ENCODE measurements around the gene RNASE9. TPM values are rescaled to one million over a fixed set of nuclear protein-coding genes. Genes with fewer than 3 reads are reported as not detected.
"Not testable (repeated sequence)": the region's sequence is repeated elsewhere in the genome, so short reads cannot be mapped to it uniquely, and the experiment has no call there.

Gene RNASE9
- polyA plus RNA-seq, 1 experiment: not detected

DNA sequence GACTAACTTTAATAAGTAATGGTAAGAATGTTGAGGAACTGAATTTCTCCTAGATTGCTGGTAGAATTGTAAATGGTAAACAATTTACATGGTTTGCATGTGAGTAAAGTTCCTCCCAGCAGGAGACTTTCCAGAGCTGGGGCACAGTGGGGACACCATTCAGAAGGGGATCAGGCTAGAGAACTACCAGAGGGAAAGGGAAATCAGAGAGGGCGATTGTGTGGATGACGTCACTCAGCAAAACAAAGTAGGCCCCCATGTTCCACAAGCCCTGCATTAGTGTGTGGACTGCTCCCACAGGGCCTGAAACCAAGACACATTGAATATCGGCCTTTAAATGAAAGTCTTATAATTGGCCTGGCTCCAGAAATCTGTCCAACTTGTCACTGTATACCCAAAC is 17.5 kb upstream of the RNASE9 start:
- POLR2A ChIA-PET: no interaction called here
- Histone ChIP-seq H3K4me3 (ENCODE audit: low read depth, low read length) (no peak overlapping the region), H3K9me3 (ENCODE audit: control insufficient read depth, insufficient read depth, low read length) (no peaks in the 10 kb centered on the region), H3K27ac (ENCODE audit: low read depth, low read length) (no peak overlapping the region), H3K27me3 (ENCODE audit: control insufficient read depth, insufficient read depth, low read length) (peaks cover 2% of the 10 kb centered on the region)
- TF ChIP-seq, protein P1, sequence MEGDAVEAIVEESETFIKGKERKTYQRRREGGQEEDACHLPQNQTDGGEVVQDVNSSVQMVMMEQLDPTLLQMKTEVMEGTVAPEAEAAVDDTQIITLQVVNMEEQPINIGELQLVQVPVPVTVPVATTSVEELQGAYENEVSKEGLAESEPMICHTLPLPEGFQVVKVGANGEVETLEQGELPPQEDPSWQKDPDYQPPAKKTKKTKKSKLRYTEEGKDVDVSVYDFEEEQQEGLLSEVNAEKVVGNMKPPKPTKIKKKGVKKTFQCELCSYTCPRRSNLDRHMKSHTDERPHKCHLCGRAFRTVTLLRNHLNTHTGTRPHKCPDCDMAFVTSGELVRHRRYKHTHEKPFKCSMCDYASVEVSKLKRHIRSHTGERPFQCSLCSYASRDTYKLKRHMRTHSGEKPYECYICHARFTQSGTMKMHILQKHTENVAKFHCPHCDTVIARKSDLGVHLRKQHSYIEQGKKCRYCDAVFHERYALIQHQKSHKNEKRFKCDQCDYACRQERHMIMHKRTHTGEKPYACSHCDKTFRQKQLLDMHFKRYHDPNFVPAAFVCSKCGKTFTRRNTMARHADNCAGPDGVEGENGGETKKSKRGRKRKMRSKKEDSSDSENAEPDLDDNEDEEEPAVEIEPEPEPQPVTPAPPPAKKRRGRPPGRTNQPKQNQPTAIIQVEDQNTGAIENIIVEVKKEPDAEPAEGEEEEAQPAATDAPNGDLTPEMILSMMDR (IDR thresholded peaks at IDR 0.05; ENCODE audit: low read depth, low read length): no peak
- CTCF ChIA-PET: no interaction called here
- no peak for DNase-seq (ENCODE audit: low read depth, low spot score)

DNA sequence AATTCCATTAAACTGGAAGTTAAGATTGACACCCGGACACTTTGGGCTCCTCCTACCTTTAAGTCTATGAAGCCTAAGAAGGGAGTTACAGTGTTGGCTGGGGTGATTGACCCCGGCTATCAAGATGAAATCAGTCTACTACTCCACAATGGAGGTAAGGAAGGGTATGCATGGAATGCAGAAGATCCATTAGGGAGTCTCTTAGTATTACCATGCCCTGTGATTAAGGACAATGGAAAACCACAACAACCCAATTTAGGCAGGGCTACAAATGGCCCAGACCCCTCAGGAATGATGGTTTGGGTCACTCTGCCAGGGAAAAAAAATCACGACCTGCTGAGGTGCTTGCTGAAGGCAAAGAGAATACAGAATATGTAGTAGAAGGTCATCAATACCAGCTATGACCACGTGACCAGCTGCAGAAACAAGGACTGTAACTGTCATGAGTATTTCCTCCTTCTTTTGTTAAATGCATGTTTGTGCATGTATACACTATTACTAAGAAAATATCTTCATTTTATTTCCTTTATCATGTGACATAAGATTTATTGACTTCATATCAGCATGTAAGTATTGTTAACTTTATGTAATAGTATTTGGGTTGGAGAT is 11.6 kb upstream of the RNASE9 start:
- H3K4me3 ChIP-seq (ENCODE audit: low read depth, low read length); DNase-seq (ENCODE audit: low read depth, low spot score); H3K9me3 ChIP-seq (ENCODE audit: control insufficient read depth, insufficient read depth, low read length); CTCF ChIA-PET; POLR2A ChIA-PET; H3K27ac ChIP-seq (ENCODE audit: low read depth, low read length); H3K27me3 ChIP-seq (ENCODE audit: control insufficient read depth, insufficient read depth, low read length): not testable (repeated sequence)

DNA sequence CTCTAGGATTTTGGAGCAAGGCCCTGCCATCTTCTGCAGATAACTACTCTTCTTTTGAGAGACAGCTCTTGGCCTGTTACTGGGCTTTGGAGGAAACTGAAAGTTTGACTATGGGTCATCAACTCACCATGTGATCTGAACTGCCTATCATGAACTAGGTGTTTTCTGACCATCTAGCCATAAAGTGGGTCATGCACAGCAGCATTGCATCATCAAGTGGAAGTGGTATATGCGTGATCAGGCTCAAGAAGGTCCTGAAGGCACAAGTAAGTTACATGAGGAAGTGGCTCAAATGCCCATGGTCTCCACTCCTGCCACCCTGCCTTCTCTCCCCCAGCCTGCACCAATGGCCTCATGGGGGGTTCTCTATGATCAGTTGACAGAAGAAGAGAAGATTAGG is 9.9 kb upstream of the RNASE9 start:
- H3K4me3 ChIP-seq (ENCODE audit: low read depth, low read length); CTCF ChIA-PET; H3K27me3 ChIP-seq (ENCODE audit: control insufficient read depth, insufficient read depth, low read length); DNase-seq (ENCODE audit: low read depth, low spot score); POLR2A ChIA-PET; H3K9me3 ChIP-seq (ENCODE audit: control insufficient read depth, insufficient read depth, low read length); H3K27ac ChIP-seq (ENCODE audit: low read depth, low read length): not testable (repeated sequence)

DNA sequence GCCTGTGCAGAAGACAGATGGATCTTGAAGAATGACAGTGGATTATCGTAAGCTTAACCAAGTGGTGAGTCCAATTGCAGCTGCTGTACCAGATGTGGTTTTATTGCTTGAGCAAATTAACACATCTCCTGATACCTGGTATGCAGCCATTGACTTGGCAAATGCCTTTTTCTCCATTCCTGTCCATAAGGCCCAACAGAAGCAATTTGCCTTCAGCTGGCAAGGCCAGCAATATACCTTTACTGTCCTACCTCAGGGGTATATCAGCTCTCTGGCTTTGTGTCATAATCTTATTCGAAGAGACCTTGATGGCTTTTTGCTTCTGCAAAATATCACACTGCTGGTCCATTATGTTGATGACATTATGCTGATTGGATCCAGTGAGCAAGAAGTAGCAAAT is 9.0 kb upstream of the RNASE9 start:
- H3K27me3 ChIP-seq (ENCODE audit: control insufficient read depth, insufficient read depth, low read length); POLR2A ChIA-PET; H3K27ac ChIP-seq (ENCODE audit: low read depth, low read length); CTCF ChIA-PET; DNase-seq (ENCODE audit: low read depth, low spot score); H3K4me3 ChIP-seq (ENCODE audit: low read depth, low read length); H3K9me3 ChIP-seq (ENCODE audit: control insufficient read depth, insufficient read depth, low read length): not testable (repeated sequence)

DNA sequence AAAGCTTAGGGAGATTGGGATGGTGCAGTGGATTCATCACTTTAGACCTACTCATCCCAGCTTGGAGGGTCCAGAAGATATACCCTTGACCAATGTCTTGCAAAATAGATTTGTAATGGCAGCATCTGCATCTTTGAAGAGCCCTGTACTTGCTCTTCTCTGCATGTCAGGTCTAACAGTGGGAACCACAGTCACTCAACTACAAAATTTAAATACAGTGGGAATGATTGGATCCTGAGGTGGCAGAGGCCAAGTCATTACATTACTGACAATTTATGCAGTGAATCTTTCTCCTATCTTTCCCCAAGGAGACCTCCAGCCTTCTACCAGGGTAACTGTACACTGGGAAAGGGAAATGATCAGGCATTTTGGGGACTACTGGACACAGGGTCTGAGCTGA is 8.2 kb upstream of the RNASE9 start:
- no peaks in the 10 kb centered on the region for H3K27me3 ChIP-seq (ENCODE audit: control insufficient read depth, insufficient read depth, low read length)
- CTCF ChIA-PET: no interaction called here
- TF ChIP-seq, protein P1 (IDR thresholded peaks at IDR 0.05; ENCODE audit: low read depth, low read length): no peak
- H3K27ac ChIP-seq (ENCODE audit: low read depth, low read length): no peak overlapping the region
- H3K9me3 ChIP-seq (ENCODE audit: control insufficient read depth, insufficient read depth, low read length): no peaks in the 10 kb centered on the region
- no peak for DNase-seq (ENCODE audit: low read depth, low spot score)
- H3K4me3 ChIP-seq (ENCODE audit: low read depth, low read length): no peak overlapping the region
- POLR2A ChIA-PET: no interaction called here

DNA sequence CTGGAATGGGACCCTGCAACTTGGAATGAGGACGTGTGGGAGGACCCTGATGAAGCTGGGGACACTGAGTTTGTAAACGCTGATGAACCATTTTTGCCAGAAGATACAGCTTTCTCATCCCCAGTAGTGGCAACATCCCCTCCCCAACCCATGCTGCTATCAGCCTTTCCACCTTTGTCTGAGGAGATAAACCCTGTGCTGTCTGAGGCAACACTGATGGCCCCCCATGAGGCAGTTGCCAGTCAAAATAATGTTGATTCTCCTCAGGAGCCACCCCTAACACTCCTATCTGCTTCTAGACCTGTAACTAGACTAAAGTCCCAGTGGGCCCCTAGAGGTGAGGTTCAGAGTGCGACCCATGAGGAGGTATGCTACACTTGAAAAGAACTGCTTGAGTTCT is 7.5 kb upstream of the RNASE9 start:
- Histone ChIP-seq H3K27ac (ENCODE audit: low read depth, low read length) (no peak overlapping the region), H3K9me3 (ENCODE audit: control insufficient read depth, insufficient read depth, low read length) (no peaks in the 10 kb centered on the region), H3K4me3 (ENCODE audit: low read depth, low read length) (no peak overlapping the region), H3K27me3 (ENCODE audit: control insufficient read depth, insufficient read depth, low read length) (no peaks in the 10 kb centered on the region)
- ChIA-PET POLR2A (no interaction called here), CTCF (no interaction called here)
- no peak for DNase-seq (ENCODE audit: low read depth, low spot score)
- TF ChIP-seq, protein P1 (IDR thresholded peaks at IDR 0.05; ENCODE audit: low read depth, low read length): no peak

DNA sequence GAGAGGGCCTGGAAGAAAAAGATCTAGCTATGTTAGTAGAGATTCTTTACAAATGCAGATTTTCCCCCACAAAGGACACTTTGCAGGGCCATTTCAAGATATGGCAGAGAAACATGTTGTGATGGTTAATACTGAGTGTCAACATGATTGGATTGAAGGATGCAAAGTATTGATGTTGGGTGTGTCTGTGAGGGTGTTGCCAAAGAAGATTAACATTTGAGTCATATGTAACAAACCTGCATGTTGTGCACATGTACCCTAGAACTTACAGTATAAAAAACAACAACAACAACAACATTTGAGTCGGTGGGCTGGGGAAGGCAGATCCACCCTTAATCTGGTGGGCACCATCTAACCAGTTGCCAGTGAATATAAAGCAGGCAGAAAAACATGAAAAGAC is 6.4 kb upstream of the RNASE9 start:
- H3K9me3 ChIP-seq (ENCODE audit: control insufficient read depth, insufficient read depth, low read length); H3K4me3 ChIP-seq (ENCODE audit: low read depth, low read length); H3K27me3 ChIP-seq (ENCODE audit: control insufficient read depth, insufficient read depth, low read length); POLR2A ChIA-PET; H3K27ac ChIP-seq (ENCODE audit: low read depth, low read length); DNase-seq (ENCODE audit: low read depth, low spot score): not testable (repeated sequence)
- CTCF ChIA-PET: interaction anchor here (0.6 kb wide), 1 partner anchor 119 kb away, joined by 5 read pairs; no protein-coding TSS in a partner anchor
